Measurements from ENCODE around the gene GPC3. TPM values are rescaled to one million over a fixed set of nuclear protein-coding genes. Genes with fewer than 3 reads are reported as not detected.

The GPC3 gene
- total and polyA plus RNA-seq, 2 of the 4 experiments (the other 2 are of a cell fraction), result not detected

DNA sequence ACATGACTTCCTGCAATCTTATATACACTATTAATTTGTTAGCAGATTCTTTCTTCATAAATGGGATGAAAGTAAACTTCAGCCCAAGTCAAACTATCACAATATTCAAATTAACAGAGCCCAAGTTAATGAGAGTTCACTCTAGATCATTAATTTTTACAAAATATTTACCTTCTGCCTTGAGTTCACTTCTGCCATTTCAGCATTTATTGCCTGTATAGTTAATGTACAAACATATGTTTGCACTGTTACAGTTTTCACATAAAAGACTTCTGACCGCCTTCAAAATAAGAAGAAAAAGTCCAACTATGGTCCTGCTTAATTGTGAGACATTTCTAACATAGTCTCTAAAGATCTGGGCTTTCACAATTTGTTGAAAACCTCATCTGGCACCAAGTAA is 46.9 kb downstream of the GPC3 start:
- no peak overlapping the region for H3K9ac ChIP-seq (ENCODE audit: low read depth, low read length)
- H2BK5ac ChIP-seq (ENCODE audit: low read depth, low read length, poor library complexity, severe bottlenecking), result no peak overlapping the region
- WGBS, 2 experiments (ENCODE audit: extremely low coverage in 2 of 2, insufficient read length in 1 of 2), result no CpG with 5 or more reads among the region's 1 CpG
- H3K4ac ChIP-seq (ENCODE audit: low read depth, low read length), result no peak overlapping the region
- no peak overlapping the region for H3K56ac ChIP-seq (ENCODE audit: extremely low read depth, insufficient read depth, low read length)
- H3K4me1 ChIP-seq (ENCODE audit: control insufficient read depth, insufficient read depth, low read length), result no peaks in the 10 kb centered on the region
- no peak overlapping the region for H3K27ac ChIP-seq (ENCODE audit: insufficient read depth, low read length)
- intact Hi-C loops (cut with micrococcal nuclease), result no loop called here
- ChIA-PET POLR2A (ENCODE audit: unreplicated experiment) (no interaction called here), CTCF (interaction anchor here (0.5 kb wide), 1 partner anchor 26 kb away, joined by 4 read pairs; no protein-coding TSS in a partner anchor)
- no peak overlapping the region for H3K14ac ChIP-seq (replicated peaks; ENCODE audit: low read depth, low read length)
- no peak overlapping the region for H2AK9ac ChIP-seq (replicated peaks; ENCODE audit: low read depth, low read length, poor library complexity)
- dilution Hi-C loops (cut with HindIII; ENCODE audit: low sequenced_read_pairs, unreplicated experiment), result no loop called here
- no peak for DNase-seq
- H3K9me1 ChIP-seq (ENCODE audit: insufficient read depth, low read length), result no peaks in the 10 kb centered on the region
- no peaks in the 10 kb centered on the region for H4K20me1 ChIP-seq (ENCODE audit: insufficient read depth, low read length)
- no peak overlapping the region for H2BK20ac ChIP-seq (ENCODE audit: low read depth, low read length)
- no peak overlapping the region for H3K23ac ChIP-seq (ENCODE audit: low read depth, low read length)
- in situ Hi-C loops (cut with MboI; ENCODE audit: low sequenced_read_pairs), result no loop called here
- H3K36me3 ChIP-seq (ENCODE audit: control insufficient read depth, insufficient read depth, low read length), result no peaks in the 10 kb centered on the region
- H3K18ac ChIP-seq (ENCODE audit: low read depth, low read length), result no peak overlapping the region
- peak; percentile 45 for TF ChIP-seq MAFK (IDR thresholded peaks at IDR 0.05; ENCODE audit: low read depth, low read length)
- TF ChIP-seq SMC3 (IDR thresholded peaks at IDR 0.05; ENCODE audit: low read depth, low read length), result no peak
- H4K5ac ChIP-seq (ENCODE audit: low read depth, low read length), result no peak overlapping the region
- no peaks in the 10 kb centered on the region for H3K9me3 ChIP-seq (ENCODE audit: control insufficient read depth, insufficient read depth, low read length)
- no peak overlapping the region for H3K4me2 ChIP-seq (ENCODE audit: low read depth, low read length)
- no peak overlapping the region for H2AFZ ChIP-seq (replicated peaks; ENCODE audit: low read length, poor library complexity)
- H2BK15ac ChIP-seq (ENCODE audit: low read depth, low read length), result no peak overlapping the region
- H3K79me1 ChIP-seq (ENCODE audit: low read depth in 1 of 2, low read length in 2 of 2), result no peaks in the 10 kb centered on the region
- no peak overlapping the region for H2AK5ac ChIP-seq (ENCODE audit: low read depth, low read length)
- H4K91ac ChIP-seq (ENCODE audit: insufficient read depth, low read depth, low read length), result no peak overlapping the region
- H3K4me3 ChIP-seq (ENCODE audit: insufficient read depth, low read depth, low read length), result no peak overlapping the region
- peaks cover 4% of the 10 kb centered on the region for H3K27me3 ChIP-seq (ENCODE audit: control insufficient read depth, insufficient read depth, low read length)
- H4K8ac ChIP-seq (ENCODE audit: low read depth in 2 of 2, low read length in 2 of 2), result no peak overlapping the region
- no peak overlapping the region for H2BK120ac ChIP-seq (ENCODE audit: low read depth, low read length)
- no TSS peak for BruUV-seq (replicated peaks)
- ATAC-seq (ENCODE audit: low read depth), result no peak

Measured in IMR-90 (cell line).